A549 (cell line): Measurements from ENCODE around the gene ESR1. TPM values are rescaled to one million over a fixed set of nuclear protein-coding genes. Genes with fewer than 3 reads are reported as not detected.
A peak's percentile ranks its signal among the peaks of the same experiment; 100 is the strongest.

Experiments used
- ATAC-seq, 2 experiments: fragments of 200-7000 bp in 1 of 2; fragments of >200 bp in 1 of 2; cut with Nextera tagmentation in 1 of 2; cut with Tn5 transposase in 1 of 2; 3 replicates each; pipeline versions ENCODE4 v1.8.0 to v1.9.1; 2018 to 2020; ENCODE audit warnings: mild to moderate bottlenecking in 1 of 2, moderate library complexity in 1 of 2
- CTCF ChIA-PET: fragments of 300-600 bp; sonication (Branson Sonifier 250); formaldehyde crosslinking; extraction: SDS; loops from one replicate; lab custom pipeline; 2021; ENCODE audit warnings: antibody characterized with exemption, inconsistent platforms; lab: Yijun Ruan, JAX
- POLR2A ChIA-PET: fragments of 350-600 bp; formaldehyde crosslinking; extraction: SDS; loops from one replicate; lab custom pipeline; 2021; ENCODE audit warnings: antibody characterized with exemption, inconsistent platforms; lab: Yijun Ruan, JAX
- DNase-seq, 2 experiments: peaks; one replicate each; pipeline versions ENCODE4 v3.0.0 to v3.0.0-alpha.2; 2011 to 2016; ENCODE audit warnings: low read depth in 1 of 2, low spot score in 1 of 2
- FAIRE-seq: peaks from 2 replicates; lab custom pipeline; 2011; peaks lifted over from hg19 to GRCh38; lab: Jason Lieb, UNC
- H3K27ac ChIP-seq, 2 experiments: fragments of >200 bp; sonication (Bioruptor Twin); formaldehyde crosslinking; 3 replicates each; pipeline ENCODE4 v1.5.1; 2016 to 2017
- H3K4me1 ChIP-seq: fragments of >200 bp; sonication (Bioruptor Twin); formaldehyde crosslinking; 3 replicates; pipeline ENCODE4 v1.6.1; 2016
- H3K4me2 ChIP-seq: fragments of >200 bp; sonication (Bioruptor Twin); formaldehyde crosslinking; 3 replicates; pipeline ENCODE4 v1.6.1; 2016
- H3K4me3 ChIP-seq: fragments of >200 bp; sonication (Bioruptor Twin); formaldehyde crosslinking; 3 replicates; pipeline ENCODE4 v1.5.1; 2016
- H3K9me3 ChIP-seq: fragments of >200 bp; sonication (Bioruptor Twin); formaldehyde crosslinking; 3 replicates; pipeline ENCODE4 v1.6.1; 2016
- BCL3 ChIP-seq: fragments of >200 bp; sonication (Bioruptor Twin); formaldehyde crosslinking; IDR thresholded peaks from 3 replicates; pipeline ENCODE4 v1.6.1; 2016
- CBX2 ChIP-seq: fragments of 200-600 bp; sonication (generic); IDR thresholded peaks from 2 replicates; pipeline ENCODE4 v1.6.1; 2016; ENCODE audit warnings: low read depth, mild to moderate bottlenecking, borderline replicate concordance
- CEBPB ChIP-seq, 2 experiments: fragments of >200 bp in 1 of 2; sonication (Bioruptor Twin) in 1 of 2; formaldehyde crosslinking in 1 of 2; IDR thresholded peaks; 2 replicates each; pipeline ENCODE4 v1.6.1; 2012 to 2016
- EHF ChIP-seq: fragments of 250-450 bp; sonication (Bioruptor Pico); IDR thresholded peaks from 2 replicates; pipeline ENCODE4 v1.5.0; 2020; ENCODE audit warnings: mild to moderate bottlenecking
- EHMT2 ChIP-seq: fragments of 200-600 bp; sonication (generic); IDR thresholded peaks from 2 replicates; pipeline ENCODE4 v1.6.1; 2016; ENCODE audit warnings: antibody characterized with exemption, low read depth, mild to moderate bottlenecking, moderate library complexity
- EP300 ChIP-seq, 2 experiments: fragments of >200 bp; sonication (Bioruptor Twin); formaldehyde crosslinking; IDR thresholded peaks; 2 replicates in 1 of 2; 3 replicates in 1 of 2; pipeline ENCODE4 v1.6.1; 2016 to 2017
- FOXS1 ChIP-seq: fragments of 250-450 bp; sonication (Bioruptor Pico); IDR thresholded peaks from 2 replicates; pipeline ENCODE4 v1.5.0; 2020; ENCODE audit warnings: mild to moderate bottlenecking, moderate library complexity
- GATA3 ChIP-seq: IDR thresholded peaks from 2 replicates; pipeline ENCODE4 v1.6.1; 2012; ENCODE audit warnings: borderline replicate concordance
- HEYL ChIP-seq: fragments of 250-450 bp; sonication (Bioruptor Pico); IDR thresholded peaks from 2 replicates; pipeline ENCODE4 v1.8.0; 2021; ENCODE audit warnings: mild to moderate bottlenecking, moderate library complexity
- HOXB5 ChIP-seq: fragments of 250-450 bp; sonication (Bioruptor Pico); IDR thresholded peaks from 2 replicates; pipeline ENCODE4 v1.5.0; 2020; ENCODE audit warnings: mild to moderate bottlenecking, moderate library complexity
- JUNB ChIP-seq: fragments of >200 bp; sonication (Bioruptor Twin); formaldehyde crosslinking; IDR thresholded peaks from 2 replicates; pipeline ENCODE4 v1.6.1; 2016
- KDM5A ChIP-seq: fragments of 200-600 bp; sonication (generic); IDR thresholded peaks from 2 replicates; pipeline ENCODE4 v1.6.1; 2016; ENCODE audit warnings: antibody characterized with exemption, mild to moderate bottlenecking
- MAFK ChIP-seq: fragments of 450-650 bp; IDR thresholded peaks from 2 replicates; pipeline ENCODE4 v1.6.1; 2014; ENCODE audit not compliant: partially characterized antibody
- MAZ ChIP-seq: fragments of 150-350 bp; IDR thresholded peaks from 2 replicates; pipeline ENCODE4 v1.6.1; 2014; ENCODE audit warnings: antibody characterized with exemption, low read depth, low read length, borderline replicate concordance
- MYC ChIP-seq: IDR thresholded peaks from 2 replicates; pipeline ENCODE4 v1.6.1; 2012; ENCODE audit warnings: mild to moderate bottlenecking, inconsistent platforms, low read length, improper control_type of control experiment, borderline replicate concordance
- PBX3 ChIP-seq: IDR thresholded peaks from 2 replicates; pipeline ENCODE4 v1.6.1; 2012
- SMC3 ChIP-seq: fragments of >200 bp; sonication (Bioruptor Twin); formaldehyde crosslinking; IDR thresholded peaks from 3 replicates; pipeline ENCODE4 v1.6.1; 2018; ENCODE audit warnings: inconsistent platforms
- TFCP2L1 ChIP-seq: fragments of 250-450 bp; sonication (Bioruptor Pico); IDR thresholded peaks from 2 replicates; pipeline ENCODE4 v1.5.0; 2021; ENCODE audit warnings: mild to moderate bottlenecking
- ZC3H11A ChIP-seq: fragments of 450-650 bp; IDR thresholded peaks from 2 replicates; pipeline ENCODE4 v1.6.1; 2014; ENCODE audit warnings: antibody characterized with exemption, mild to moderate bottlenecking
- ZFP36 ChIP-seq: fragments of 450-650 bp; IDR thresholded peaks from 2 replicates; pipeline ENCODE4 v1.6.1; 2014; ENCODE audit warnings: borderline replicate concordance; ENCODE audit not compliant: partially characterized antibody
- ZSCAN20 ChIP-seq: fragments of 250-450 bp; sonication (Bioruptor Pico); IDR thresholded peaks from 2 replicates; pipeline ENCODE4 v1.8.0; 2022; ENCODE audit warnings: mild to moderate bottlenecking, moderate library complexity
- WGBS: methylation state at CpG from one replicate; pipeline ENCODE4 v1.1.6; 2017; ENCODE audit errors: missing lambda C conversion rate; 5-methylcytosine and 5-hydroxymethylcytosine counted together
- polyA plus RNA-seq, 4 experiments: library from polyadenylated mRNA; depleted of rRNA in 3 of 4; stranded (reverse); fragments of >200 nt; fragmentation: RNase III in 1 of 4; extraction: RNeasy Plus Mini Kit Qiagen cat#74134 plus additional on column Dnase treatment in 1 of 4; gene quantifications; 2 replicates in 3 of 4; 3 replicates in 1 of 4; pipeline ENCODE4 v1.2.3, GENCODE V29; 2011 to 2017
- TF ChIP-seq, protein P1 (sequence below): fragments of 250-450 bp; sonication (Bioruptor Pico); IDR thresholded peaks from 2 replicates; pipeline ENCODE4 v1.5.0; 2020; ENCODE audit warnings: low read depth, mild to moderate bottlenecking, moderate library complexity

The ESR1 gene
- polyA plus RNA-seq, 2 of the 4 experiments (the other 2 are of a cell fraction): not detected

- whole genome bisulfite sequencing: 95% methylated on average over 8 of the region's 9 CpGs
- H3K27ac ChIP-seq: no peak overlapping the region
- H3K4me1 ChIP-seq: no peaks in the 10 kb centered on the region
- TF ChIP-seq MYC: no peak
- TF ChIP-seq FOXS1 (CRISPR knock-in tag): no peak
- DNase-seq (no peak), ATAC-seq (no peak), FAIRE-seq (no peak)
- CTCF ChIA-PET: no interaction called here
- H3K4me3 ChIP-seq: no peak overlapping the region
- POLR2A ChIA-PET: no interaction called here
- no peak overlapping the region for H3K4me2 ChIP-seq
- no peaks in the 10 kb centered on the region for H3K9me3 ChIP-seq
Measured at GRCh38 chr6:152117156-152118133, 310.0 kb downstream of the ESR1 start.

GRCh38 chr6:152118224-152118623, 310.7 kb downstream of the ESR1 start:
- no peaks in the 10 kb centered on the region for H3K9me3 ChIP-seq
- H3K27ac ChIP-seq: no peak overlapping the region
- ATAC-seq (no peak), FAIRE-seq (no peak), DNase-seq (no peak)
- TF ChIP-seq BCL3 (no peak), GATA3 (no peak), MAZ (no peak), CBX2 (no peak), JUNB (no peak), HEYL (no peak), ZC3H11A (no peak), MAFK (no peak), PBX3 (no peak), EP300 (IDR thresholded peaks at IDR 0.05) (no peak), KDM5A (no peak), SMC3 (no peak)
- TF ChIP-seq, protein P1, sequence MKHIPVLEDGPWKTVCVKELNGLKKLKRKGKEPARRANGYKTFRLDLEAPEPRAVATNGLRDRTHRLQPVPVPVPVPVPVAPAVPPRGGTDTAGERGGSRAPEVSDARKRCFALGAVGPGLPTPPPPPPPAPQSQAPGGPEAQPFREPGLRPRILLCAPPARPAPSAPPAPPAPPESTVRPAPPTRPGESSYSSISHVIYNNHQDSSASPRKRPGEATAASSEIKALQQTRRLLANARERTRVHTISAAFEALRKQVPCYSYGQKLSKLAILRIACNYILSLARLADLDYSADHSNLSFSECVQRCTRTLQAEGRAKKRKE (CRISPR knock-in tag): no peak
- POLR2A ChIA-PET: no interaction called here
- CTCF ChIA-PET: no interaction called here
- no peak overlapping the region for H3K4me2 ChIP-seq
- no peaks in the 10 kb centered on the region for H3K4me1 ChIP-seq
- 79% methylated on average over 3 of the region's 3 CpGs for WGBS
- no peak overlapping the region for H3K4me3 ChIP-seq

DNA sequence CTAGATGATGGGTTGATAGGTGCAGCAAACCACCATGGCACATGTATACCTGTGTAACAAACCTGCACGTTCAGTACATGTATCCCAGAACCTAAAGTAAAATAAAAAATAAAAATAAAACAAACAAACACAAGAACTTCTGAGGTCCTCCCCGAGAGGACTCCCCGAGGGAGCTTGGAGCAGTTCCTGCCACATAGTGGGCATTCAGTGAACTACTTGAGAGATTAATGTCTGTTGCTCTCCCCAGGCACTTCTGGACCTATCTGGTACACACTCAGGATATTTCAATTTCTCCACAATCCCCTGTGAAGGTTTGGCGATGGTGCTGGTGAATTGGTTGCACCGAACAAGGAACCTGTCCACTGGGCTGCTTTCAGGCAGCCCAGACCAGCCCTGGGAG, 311.2 kb downstream of the ESR1 start:
- ATAC-seq: no peak

More for the DNA sequence above, 311.2 kb downstream of the ESR1 start:
- DNase-seq: peak in 1 of 2 experiments; percentile 6
- H3K4me3 ChIP-seq: no peak overlapping the region
- CTCF ChIA-PET: interaction anchor here (1.2 to 1.5 kb wide), 2 partner anchors 8 to 353 kb away, joined by 3 to 4 read pairs; no protein-coding TSS in a partner anchor
- FAIRE-seq: no peak
- TF ChIP-seq HOXB5 (no peak), ZFP36 (no peak), TFCP2L1 (CRISPR knock-in tag) (no peak), CEBPB (IDR thresholded peaks at IDR 0.05) (no peak), KDM5A (no peak), EHF (no peak), EP300 (IDR thresholded peaks at IDR 0.05) (no peak), EHMT2 (no peak), ZSCAN20 (CRISPR knock-in tag) (no peak)
- WGBS: 85% methylated on average over 5 of the region's 5 CpGs
- no peaks in the 10 kb centered on the region for H3K4me1 ChIP-seq
- H3K4me2 ChIP-seq: no peak overlapping the region
- no peaks in the 10 kb centered on the region for H3K9me3 ChIP-seq
- POLR2A ChIA-PET: no interaction called here
- H3K27ac ChIP-seq: no peak overlapping the region
